ENCODE data around the gene PALS2. TPM values are rescaled to one million over a fixed set of nuclear protein-coding genes. Genes with fewer than 3 reads are reported as not detected.

Gene PALS2
- total and polyA plus RNA-seq, 2 of the 13 experiments (the other 11 are each of a cell fraction or from before 2014, with no cell fraction given): 3.1 to 21.9 TPM

GRCh38 chr7:24536682-24537081 is 36.6 kb upstream of the PALS2 start:
- TF ChIP-seq ZBTB26 (CRISPR knock-in tag; IDR thresholded peaks at IDR 0.05; ENCODE audit: borderline replicate concordance): no peak
- no peak for TF ChIP-seq HOXA7 (CRISPR knock-in tag; IDR thresholded peaks at IDR 0.05)
- no peak for TF ChIP-seq CBFB (CRISPR knock-in tag; IDR thresholded peaks at IDR 0.05)
- TF ChIP-seq ZNF670 (CRISPR knock-in tag; IDR thresholded peaks at IDR 0.05; ENCODE audit: borderline replicate concordance): no peak
- TF ChIP-seq CTCF (CRISPR knock-in tag; IDR thresholded peaks at IDR 0.05): no peak
- TF ChIP-seq ZNF784 (CRISPR knock-in tag; IDR thresholded peaks at IDR 0.05; ENCODE audit: borderline replicate concordance): no peak
- TF ChIP-seq ZHX2 (IDR thresholded peaks at IDR 0.05; ENCODE audit: low read depth): no peak
- no peak for TF ChIP-seq ZHX2 (CRISPR knock-in tag; IDR thresholded peaks at IDR 0.05; ENCODE audit: borderline replicate concordance)
- no peak overlapping the region for H3K4me2 ChIP-seq (ENCODE audit: low read depth, low read length)
- WGBS (ENCODE audit: low lambda C conversion rate): 13% methylated on average over 2 of the region's 2 CpGs
- H3K4me1 ChIP-seq (ENCODE audit: insufficient read depth, low read length): no peaks in the 10 kb centered on the region
- no peaks in the 10 kb centered on the region for H3K36me3 ChIP-seq (replicated peaks in 1 of 2; ENCODE audit: control insufficient read depth in 1 of 2, insufficient read depth in 2 of 2, low read length in 2 of 2)
- no peaks in the 10 kb centered on the region for H3K9me3 ChIP-seq (ENCODE audit: low read length)
- no peaks in the 10 kb centered on the region for H3K79me2 ChIP-seq (ENCODE audit: insufficient read depth, low read length)
- intact Hi-C loops (cut with micrococcal nuclease; ENCODE audit: unreplicated experiment): no loop called here
- in situ Hi-C loops (cut with HindIII; ENCODE audit: extremely low pct_ligation_motif_present, low pct_unique_long_range_greater_than_20kb): no loop called here
- POLR2A ChIA-PET: no interaction called here
- CTCF ChIA-PET (ENCODE audit: low intra/inter-chr PET ratio, low total read pairs): no interaction called here
- H4K20me1 ChIP-seq (ENCODE audit: insufficient read depth, low read length): no peaks in the 10 kb centered on the region
- no peak overlapping the region for H3K9ac ChIP-seq (ENCODE audit: insufficient read depth, low read depth, low read length)
- H3K27me3 ChIP-seq (ENCODE audit: control insufficient read depth in 1 of 2, insufficient read depth in 2 of 2, low read length in 2 of 2): no peaks in the 10 kb centered on the region; a peak in 1 of 5 replicates
- no peak for ATAC-seq
- no peak for DNase-seq (ENCODE audit: low spot score)
- no peak overlapping the region for H3K27ac ChIP-seq (ENCODE audit: extremely low read length, insufficient read depth, low read length)
- BruUV-seq (replicated peaks): no TSS peak
- no peak overlapping the region for H2AFZ ChIP-seq (ENCODE audit: low read length)
- FAIRE-seq: no peak
- H3K4me3 ChIP-seq (replicated peaks in 1 of 3; ENCODE audit: insufficient read depth in 1 of 3, low read depth in 2 of 3, low read length in 3 of 3): no peak overlapping the region
